ENCODE measurements around the gene PPP1R10.

PPP1R10 gene

GRCh38 chr6:30564114-30564513 lies 52.9 kb downstream of the PPP1R10 start:
- Histone ChIP-seq H3K9me2 (replicated peaks; ENCODE audit: insufficient read depth, low read length) (no peaks in the 10 kb centered on the region), H3K9me3 (replicated peaks; ENCODE audit: insufficient read depth, low read length) (no peaks in the 10 kb centered on the region), H3F3A (ENCODE audit: insufficient read depth, low read length) (0 out of 2 replicates have a peak, but pooled peaks cover 5% of the 10 kb centered on the region), H3K79me2 (ENCODE audit: low read length) (0 out of 2 replicates have a peak, but pooled peaks cover 7% of the 10 kb centered on the region), H2AFZ (ENCODE audit: low read length) (no peak overlapping the region), H3K4me1 (ENCODE audit: low read length) (no peaks in the 10 kb centered on the region), H3K27me3 (replicated peaks; ENCODE audit: insufficient read depth, low read length) (no peaks in the 10 kb centered on the region), H3K4me3 (ENCODE audit: low read length) (no peak overlapping the region), H3K27ac (ENCODE audit: low read length) (no peak overlapping the region), H4K20me1 (ENCODE audit: insufficient read depth, low read length) (no peaks in the 10 kb centered on the region), H3K36me3 (replicated peaks; ENCODE audit: insufficient read depth, low read length) (no peaks in the 10 kb centered on the region; the same call in 1 of the 2 replicates), H3K4me2 (ENCODE audit: low read depth, low read length) (no peak overlapping the region), H3K9ac (ENCODE audit: low read length) (no peak overlapping the region)
- TF ChIP-seq EZH2 (optimal IDR thresholded peaks at IDR 0.05; ENCODE audit: low read depth, low read length) (no peak), EZH2phosphoT487 (IDR thresholded peaks at IDR 0.05; ENCODE audit: low read length) (no peak), CTCF (IDR thresholded peaks at IDR 0.05; ENCODE audit: low read length) (no peak)
- DNase-seq = no peak

- TF ChIP-seq EZH2phosphoT487 (IDR thresholded peaks at IDR 0.05; ENCODE audit: low read length) = no peak
- TF ChIP-seq EZH2 (optimal IDR thresholded peaks at IDR 0.05; ENCODE audit: low read depth, low read length) = no peak
- no peak for TF ChIP-seq CTCF (IDR thresholded peaks at IDR 0.05; ENCODE audit: low read length)
- no peaks in the 10 kb centered on the region for H3K27me3 ChIP-seq (replicated peaks; ENCODE audit: insufficient read depth, low read length)
Observed at GRCh38 chr6:30562470-30563425, 54.3 kb downstream of the PPP1R10 start.

GRCh38 chr6:30560930-30561329 lies 56.1 kb downstream of the PPP1R10 start:
- Histone ChIP-seq H3K36me3 (replicated peaks; ENCODE audit: insufficient read depth, low read length) (no peaks in the 10 kb centered on the region; the same call in 1 of the 2 replicates), H2AFZ (ENCODE audit: low read length) (no peak overlapping the region), H3K4me1 (ENCODE audit: low read length) (peaks cover 8% of the 10 kb centered on the region)

More at GRCh38 chr6:30562470-30563425, 54.3 kb downstream of the PPP1R10 start:
- H2AFZ ChIP-seq (ENCODE audit: low read length) = no peak overlapping the region
- DNase-seq = no peak
- no peaks in the 10 kb centered on the region for H3K9me2 ChIP-seq (replicated peaks; ENCODE audit: insufficient read depth, low read length)
- H4K20me1 ChIP-seq (ENCODE audit: insufficient read depth, low read length) = no peaks in the 10 kb centered on the region
- H3K9me3 ChIP-seq (replicated peaks; ENCODE audit: insufficient read depth, low read length) = no peaks in the 10 kb centered on the region
- H3K9ac ChIP-seq (ENCODE audit: low read length) = no peak overlapping the region
- no peaks in the 10 kb centered on the region; the same call in 1 of the 2 replicates for H3K36me3 ChIP-seq (replicated peaks; ENCODE audit: insufficient read depth, low read length)
- no peak overlapping the region for H3K4me3 ChIP-seq (ENCODE audit: low read length)
- H3F3A ChIP-seq (ENCODE audit: insufficient read depth, low read length) = 0 out of 2 replicates have a peak, but pooled peaks cover 5% of the 10 kb centered on the region
- H3K4me2 ChIP-seq (ENCODE audit: low read depth, low read length) = no peak overlapping the region
- H3K27ac ChIP-seq (ENCODE audit: low read length) = no peak overlapping the region
- peaks cover 19% of the 10 kb centered on the region for H3K79me2 ChIP-seq (ENCODE audit: low read length)
- H3K4me1 ChIP-seq (ENCODE audit: low read length) = peaks cover 8% of the 10 kb centered on the region

More at GRCh38 chr6:30560930-30561329, 56.1 kb downstream of the PPP1R10 start:
- Histone ChIP-seq H3F3A (ENCODE audit: insufficient read depth, low read length) (peaks cover 10% of the 10 kb centered on the region), H3K79me2 (ENCODE audit: low read length) (peaks cover 26% of the 10 kb centered on the region), H3K9ac (ENCODE audit: low read length) (no peak overlapping the region), H4K20me1 (ENCODE audit: insufficient read depth, low read length) (no peaks in the 10 kb centered on the region), H3K27ac (ENCODE audit: low read length) (no peak overlapping the region), H3K9me2 (replicated peaks; ENCODE audit: insufficient read depth, low read length) (no peaks in the 10 kb centered on the region), H3K27me3 (replicated peaks; ENCODE audit: insufficient read depth, low read length) (no peaks in the 10 kb centered on the region), H3K4me2 (ENCODE audit: low read depth, low read length) (no peak overlapping the region), H3K9me3 (replicated peaks; ENCODE audit: insufficient read depth, low read length) (no peaks in the 10 kb centered on the region), H3K4me3 (ENCODE audit: low read length) (no peak overlapping the region)
- no peak for DNase-seq
- TF ChIP-seq CTCF (IDR thresholded peaks at IDR 0.05; ENCODE audit: low read length) (no peak), EZH2 (optimal IDR thresholded peaks at IDR 0.05; ENCODE audit: low read depth, low read length) (no peak), EZH2phosphoT487 (IDR thresholded peaks at IDR 0.05; ENCODE audit: low read length) (no peak)
